CD14-positive monocyte (primary cell): Measurements from ENCODE around the gene TULP3. TPM values are rescaled to one million over a fixed set of nuclear protein-coding genes. Genes with fewer than 3 reads are reported as not detected.

Source experiments
- DNase-seq, 3 donors: peaks; one replicate each; pipeline ENCODE4 v3.0.0-alpha.2; 2011 to 2022
- H2AFZ ChIP-seq: 2 replicates; pipeline ENCODE4 v1.6.0; 2012; ENCODE audit warnings: mild to moderate bottlenecking, low read depth, low read length, inconsistent platforms; ENCODE audit not compliant: insufficient read depth, poor library complexity, severe bottlenecking
- H3K27ac ChIP-seq, 2 donors: 1 replicate in 1 of 2; 2 replicates in 1 of 2; pipeline ENCODE4 v1.5.1; 2012 to 2013; ENCODE audit warnings: low read length in 2 of 2, control low read depth in 1 of 2, inconsistent platforms in 1 of 2, low read depth in 1 of 2, mild to moderate bottlenecking in 1 of 2
- H3K27me3 ChIP-seq, 2 donors: one replicate each; pipeline versions ENCODE4 v1.6.0 to v1.6.1; 2011 to 2013; ENCODE audit warnings: low read length in 2 of 2; ENCODE audit not compliant: control insufficient read depth in 2 of 2, insufficient read depth in 2 of 2
- H3K36me3 ChIP-seq, 2 donors: replicated peaks in 1 of 2; 1 replicate in 1 of 2; 2 replicates in 1 of 2; pipeline versions ENCODE4 v1.5.1 to v1.6.1; 2012 to 2013; ENCODE audit warnings: low read length in 2 of 2, control low read depth in 1 of 2, inconsistent platforms in 1 of 2, mild to moderate bottlenecking in 1 of 2; ENCODE audit not compliant: insufficient read depth in 2 of 2, control insufficient read depth in 1 of 2
- H3K4me1 ChIP-seq, 2 donors: 1 replicate in 1 of 2; 2 replicates in 1 of 2; pipeline versions ENCODE4 v1.5.1 to v1.6.1; 2012 to 2013; ENCODE audit warnings: low read length in 2 of 2, control low read depth in 1 of 2, inconsistent platforms in 1 of 2, mild to moderate bottlenecking in 1 of 2, moderate library complexity in 1 of 2; ENCODE audit not compliant: insufficient read depth in 2 of 2, control insufficient read depth in 1 of 2
- H3K4me2 ChIP-seq: replicated peaks from 2 replicates; pipeline ENCODE3; 2012; ENCODE audit warnings: low read length, moderate library complexity, mild to moderate bottlenecking; ENCODE audit not compliant: poor library complexity, severe bottlenecking; ENCODE audit errors: extremely low read depth
- H3K4me3 ChIP-seq, 3 experiments: fragments of 200-600 bp in 1 of 3; sonication (generic) in 1 of 3; replicated peaks in 1 of 3; 1 replicate in 2 of 3; 2 replicates in 1 of 3; pipeline ENCODE4 v1.5.1; 2011 to 2013; ENCODE audit warnings: low read length in 3 of 3, mild to moderate bottlenecking in 3 of 3, control low read depth in 2 of 3, low read depth in 2 of 3, inconsistent platforms in 1 of 3, moderate library complexity in 1 of 3
- H3K79me2 ChIP-seq: 2 replicates; pipeline ENCODE4 v1.6.0; 2012; ENCODE audit warnings: mild to moderate bottlenecking, control low read depth, inconsistent platforms, low read length, moderate library complexity; ENCODE audit not compliant: insufficient read depth
- H3K9ac ChIP-seq: 2 replicates; pipeline ENCODE4 v1.6.0; 2017; ENCODE audit warnings: low read length, mild to moderate bottlenecking; ENCODE audit not compliant: insufficient read depth, poor library complexity, severe bottlenecking
- H3K9me3 ChIP-seq, 2 donors: replicated peaks in 1 of 2; 1 replicate in 1 of 2; 2 replicates in 1 of 2; pipeline versions ENCODE4 v1.5.1 to v1.6.1; 2012 to 2013; ENCODE audit warnings: low read length in 2 of 2, control low read depth in 1 of 2; ENCODE audit not compliant: control insufficient read depth in 1 of 2, insufficient read depth in 1 of 2
- H4K20me1 ChIP-seq: 2 replicates; pipeline ENCODE4 v1.6.0; 2012; ENCODE audit warnings: mild to moderate bottlenecking, low read length, control low read depth, moderate library complexity; ENCODE audit not compliant: insufficient read depth
- H3K27ac Mint-ChIP-seq, 7 donors: one replicate each; pipeline ENCODE4 v1.8.0; 2020; ENCODE audit warnings: mild to moderate bottlenecking in 7 of 7, mixed read lengths in 7 of 7, moderate library complexity in 6 of 7, inconsistent platforms in 2 of 7
- H3K27me3 Mint-ChIP-seq, 3 donors: one replicate each; pipeline ENCODE4 v1.8.0; 2021 to 2022; ENCODE audit warnings: low read depth in 3 of 3, mild to moderate bottlenecking in 3 of 3, mixed read lengths in 3 of 3, moderate library complexity in 3 of 3, inconsistent platforms in 1 of 3
- H3K36me3 Mint-ChIP-seq, 2 donors: one replicate each; pipeline ENCODE4 v1.8.0; 2020; ENCODE audit warnings: mixed read lengths in 2 of 2, inconsistent platforms in 1 of 2, mild to moderate bottlenecking in 1 of 2
- H3K4me1 Mint-ChIP-seq: one replicate; pipeline ENCODE4 v1.8.0; 2020; ENCODE audit warnings: mild to moderate bottlenecking, mixed read lengths
- H3K4me3 Mint-ChIP-seq, 2 donors: one replicate each; pipeline ENCODE4 v1.8.0; 2020; ENCODE audit warnings: mild to moderate bottlenecking in 2 of 2, mixed read lengths in 2 of 2, moderate library complexity in 1 of 2
- H3K9me3 Mint-ChIP-seq, 7 donors: one replicate each; pipeline ENCODE4 v1.8.0; 2020 to 2022; ENCODE audit warnings: mixed read lengths in 7 of 7, mild to moderate bottlenecking in 6 of 7, moderate library complexity in 6 of 7, inconsistent platforms in 2 of 7
- CTCF ChIP-seq: fragments of 200-600 bp; IDR thresholded peaks from one replicate; pipeline ENCODE4 v1.8.0; 2022; ENCODE audit warnings: antibody characterized with exemption, mild to moderate bottlenecking
- WGBS: methylation state at CpG from one replicate; pipeline ENCODE4 v1.1.5; 2013; ENCODE audit warnings: missing lambda C conversion rate; ENCODE audit not compliant: insufficient coverage; 5-methylcytosine and 5-hydroxymethylcytosine counted together
- intact Hi-C, 2 donors: fragments of 100-400 bp; cut with micrococcal nuclease; formaldehyde crosslinking; loops; one replicate each; pipeline versions ENCODE4 v1.15.0 to v1.15.1; 2023
- polyA plus RNA-seq, 3 donors: library from polyadenylated mRNA; depleted of rRNA in 1 of 3; unstranded in 2 of 3; stranded (reverse) in 1 of 3; fragments of 300-500 nt in 2 of 3; fragments of >200 nt in 1 of 3; fragmentation: Illumina TruSeq in 2 of 3; gene quantifications; 1 replicate in 2 of 3; 2 replicates in 1 of 3; pipeline ENCODE4 v1.2.3, GENCODE V29; 2012 to 2021

TULP3 gene
- polyA plus RNA-seq, 3 donors = 1.7 to 3.6 (median 2.3) TPM

- Mint-ChIP-seq H3K9me3 (no peaks in the 10 kb centered on the region), H3K27ac (no peak overlapping the region), H3K4me1 (peaks cover 13% of the 10 kb centered on the region), H3K4me3 (peak overlapping the region in 1 of 2 donors; percentile 60), H3K36me3 (peaks cover 10 to 13% of the 10 kb centered on the region in 2 donors), H3K27me3 (peaks cover 4 to 13% (median 11%) of the 10 kb centered on the region in 3 donors)
- H3K27me3 ChIP-seq = peaks cover 0 to 4% of the 10 kb centered on the region in 2 donors
- no peak overlapping the region for H3K4me2 ChIP-seq
- H3K9me3 ChIP-seq = no peaks in the 10 kb centered on the region
- H3K27ac ChIP-seq = no peak overlapping the region
- H3K9ac ChIP-seq = no peak overlapping the region
- no peaks in the 10 kb centered on the region for H4K20me1 ChIP-seq
- no peak overlapping the region for H2AFZ ChIP-seq
- no peak for DNase-seq
- intact Hi-C loops = no loop called here
- WGBS = 90% methylated on average over 4 of the region's 12 CpGs
- no peaks in the 10 kb centered on the region for H3K79me2 ChIP-seq
- no peak overlapping the region for H3K4me3 ChIP-seq
- H3K4me1 ChIP-seq = peaks cover 12 to 17% of the 10 kb centered on the region in 2 donors
- peaks cover 0 to 11% of the 10 kb centered on the region in 2 donors for H3K36me3 ChIP-seq
- TF ChIP-seq CTCF = no peak
Observed at GRCh38 chr12:2892246-2892645, 1.6 kb downstream of the TULP3 start.

- H3K27me3 Mint-ChIP-seq = peaks cover 4 to 13% (median 11%) of the 10 kb centered on the region in 3 donors
- H3K9ac ChIP-seq = no peak overlapping the region
- intact Hi-C loops = no loop called here
- H3K27me3 ChIP-seq = peaks cover 0 to 4% of the 10 kb centered on the region in 2 donors
- no peaks in the 10 kb centered on the region for H3K79me2 ChIP-seq
- no peak overlapping the region for H3K4me3 ChIP-seq
- no peak overlapping the region for H2AFZ ChIP-seq
- WGBS = no CpG with 5 or more reads among the region's 8 CpGs
- no peaks in the 10 kb centered on the region for H3K9me3 ChIP-seq
- peak overlapping the region in 1 of 7 donors; percentile 30 for H3K27ac Mint-ChIP-seq
- peaks cover 3 to 5% of the 10 kb centered on the region in 2 donors for H3K36me3 Mint-ChIP-seq
- no peak overlapping the region for H3K4me3 Mint-ChIP-seq
- no peaks in the 10 kb centered on the region for H3K9me3 Mint-ChIP-seq
- H3K36me3 ChIP-seq = peaks cover 0 to 4% of the 10 kb centered on the region in 2 donors
- no peak overlapping the region for H3K27ac ChIP-seq
- H3K4me1 Mint-ChIP-seq = peaks cover 13% of the 10 kb centered on the region
- TF ChIP-seq CTCF = no peak
- H3K4me2 ChIP-seq = no peak overlapping the region
- peaks cover 12 to 17% of the 10 kb centered on the region in 2 donors for H3K4me1 ChIP-seq
- DNase-seq = no peak
- H4K20me1 ChIP-seq = no peaks in the 10 kb centered on the region
Observed at GRCh38 chr12:2893007-2893406, 2.3 kb downstream of the TULP3 start.
